Fibroblast of the aortic adventitia (primary cell): Measurements from ENCODE around the gene ATP8A1. TPM values are rescaled to one million over a fixed set of nuclear protein-coding genes. Genes with fewer than 3 reads are reported as not detected.

ENCODE experiments used
- DNase-seq: peaks from one replicate; pipeline ENCODE4 v3.0.0-alpha.2; 2010; ENCODE audit warnings: low read depth
- H3K4me3 ChIP-seq: 2 replicates; pipeline ENCODE4 v1.5.1; 2011; ENCODE audit warnings: low read depth, mild to moderate bottlenecking, control low read depth, low read length, moderate library complexity
- CTCF ChIP-seq: IDR thresholded peaks from 2 replicates; pipeline ENCODE4 v1.5.1; 2011; ENCODE audit warnings: mild to moderate bottlenecking, low read length, control low read depth, inconsistent platforms; ENCODE audit not compliant: insufficient read depth
- total RNA-seq: library from RNA; depleted of rRNA; stranded (reverse); fragments of >200 nt; gene quantifications from 2 replicates; pipeline ENCODE4 v1.2.3, GENCODE V29; 2012; ENCODE audit warnings: low replicate concordance

Gene ATP8A1
- total RNA-seq, 1 donor, result 7.5 TPM

- H3K4me3 ChIP-seq, result no peak overlapping the region
- TF ChIP-seq CTCF, result peak; percentile 82
- peak; percentile 87 for DNase-seq
Measured at GRCh38 chr4:42371305-42372252, 285.3 kb downstream of the ATP8A1 start.

DNA sequence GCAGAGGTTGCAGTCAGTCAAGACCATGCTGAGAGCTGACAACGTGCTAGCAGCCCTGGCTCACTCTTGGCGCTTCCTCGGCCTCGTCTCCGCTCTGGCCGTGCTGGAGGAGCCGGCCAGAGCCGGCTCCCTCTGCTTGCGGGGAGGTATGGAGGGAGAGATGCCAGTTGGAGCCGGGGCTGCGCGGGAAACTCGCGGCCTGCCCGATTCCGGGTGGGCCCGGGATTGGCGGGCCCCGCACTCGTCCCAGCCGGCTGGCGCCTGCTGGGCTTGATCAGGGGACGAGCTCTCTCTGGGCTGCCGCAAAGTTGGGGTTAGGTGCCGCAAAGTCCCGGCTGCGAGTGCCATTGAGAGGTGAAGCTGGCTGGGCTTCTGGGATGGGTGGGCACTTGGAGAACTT is 287.4 kb downstream of the ATP8A1 start:
- no peak for TF ChIP-seq CTCF
- H3K4me3 ChIP-seq, result no peak overlapping the region
- DNase-seq, result no peak

DNA sequence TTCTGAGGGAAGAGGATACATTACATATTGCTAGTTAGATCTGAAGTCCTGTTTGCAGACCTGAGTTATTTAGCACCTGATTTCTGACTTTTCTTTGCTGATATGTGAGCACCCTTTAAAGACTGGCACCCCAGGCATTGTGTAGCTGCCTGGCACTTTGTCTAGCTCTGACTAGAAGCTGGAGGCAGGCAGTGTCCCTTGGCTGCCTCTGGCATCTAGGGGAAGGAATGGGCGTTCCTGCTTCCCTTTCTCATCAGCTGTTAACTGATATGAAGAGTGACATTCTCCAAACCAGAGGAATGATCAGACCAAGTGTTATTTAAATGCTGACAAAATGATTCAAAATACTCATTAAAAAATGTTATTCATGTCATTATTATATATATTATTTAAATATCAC is 289.9 kb downstream of the ATP8A1 start:
- TF ChIP-seq CTCF, result no peak
- no peak overlapping the region for H3K4me3 ChIP-seq
- DNase-seq, result no peak

- no peak overlapping the region for H3K4me3 ChIP-seq
- no peak for DNase-seq
- TF ChIP-seq CTCF, result no peak
Measured at GRCh38 chr4:42364266-42365053, 292.4 kb downstream of the ATP8A1 start.

- DNase-seq, result no peak
- no peak for TF ChIP-seq CTCF
- no peak overlapping the region for H3K4me3 ChIP-seq
Measured at GRCh38 chr4:42363614-42364013, 293.3 kb downstream of the ATP8A1 start.

DNA sequence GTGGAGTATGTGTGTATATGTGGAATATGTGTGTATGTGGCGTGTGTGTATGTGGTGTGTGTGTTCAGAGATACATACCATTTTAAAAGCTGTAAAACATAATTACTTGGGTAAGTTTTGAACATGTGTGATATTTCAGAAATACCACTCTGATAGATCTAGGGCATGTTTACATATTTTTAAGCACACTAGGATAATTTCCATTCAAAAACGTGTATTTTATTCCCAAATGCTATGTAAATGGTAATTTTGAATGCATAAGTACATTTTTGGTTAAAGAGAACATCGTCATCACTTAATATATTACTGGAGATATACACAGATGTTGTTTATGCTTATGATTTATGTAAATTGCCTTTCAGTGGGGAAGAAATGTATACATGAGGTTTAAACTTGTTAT is 294.3 kb downstream of the ATP8A1 start:
- no peak for DNase-seq
- TF ChIP-seq CTCF, result no peak
- H3K4me3 ChIP-seq, result no peak overlapping the region
